Esophagus muscularis mucosa (tissue), 4 donors: ENCODE measurements around the gene CDH8. TPM values are rescaled to one million over a fixed set of nuclear protein-coding genes. Genes with fewer than 3 reads are reported as not detected.

ENCODE experiments used
- DNase-seq: peaks from one replicate; pipeline ENCODE4 v3.0.0-alpha.2; 2017; ENCODE audit errors: extremely low spot score
- H3K27ac ChIP-seq, 4 donors: fragments of 200-600 bp; sonication (generic); replicated peaks in 1 of 4; 1 replicate in 3 of 4; 2 replicates in 1 of 4; pipeline ENCODE4 v1.5.1; 2016 to 2019; ENCODE audit warnings: mild to moderate bottlenecking in 1 of 4
- H3K27me3 ChIP-seq, 4 donors: fragments of 200-600 bp; sonication (generic); one replicate each; pipeline versions ENCODE4 v1.5.1 to v1.6.0; 2016 to 2019
- H3K36me3 ChIP-seq, 4 donors: fragments of 200-600 bp; sonication (generic); one replicate each; pipeline ENCODE4 v1.5.1; 2016 to 2019
- H3K4me1 ChIP-seq, 4 donors: fragments of 200-600 bp; sonication (generic); one replicate each; pipeline ENCODE4 v1.5.1; 2016 to 2019
- H3K4me3 ChIP-seq, 4 donors: fragments of 200-600 bp; sonication (generic); 1 replicate in 2 of 4; 2 replicates in 2 of 4; pipeline ENCODE4 v1.5.1; 2016 to 2019; ENCODE audit warnings: mild to moderate bottlenecking in 4 of 4, moderate library complexity in 1 of 4
- H3K9me3 ChIP-seq, 4 donors: fragments of 200-600 bp; sonication (generic); 1 replicate in 3 of 4; 2 replicates in 1 of 4; pipeline ENCODE4 v1.5.1; 2016 to 2019
- EP300 ChIP-seq: sonication (generic); formaldehyde crosslinking; IDR thresholded peaks from one replicate; pipeline ENCODE4 v1.6.1; 2017; ENCODE audit warnings: antibody characterized with exemption
- POLR2A ChIP-seq: fragments of 450-650 bp; IDR thresholded peaks from one replicate; pipeline ENCODE4 v1.6.1; 2017; ENCODE audit warnings: antibody characterized with exemption, moderate library complexity, mild to moderate bottlenecking, low read depth
- POLR2AphosphoS5 ChIP-seq, 2 donors: sonication (generic); formaldehyde crosslinking; IDR thresholded peaks; one replicate each; pipeline ENCODE4 v1.6.1; 2017; ENCODE audit warnings: antibody characterized with exemption in 2 of 2
- WGBS: methylation state at CpG from one replicate; pipeline ENCODE4 v1.1.5; 2018; 5-methylcytosine and 5-hydroxymethylcytosine counted together
- intact Hi-C: fragments of 100-400 bp; cut with DNase I; formaldehyde crosslinking; loops from one replicate; pipeline ENCODE4 v1.15.1; 2023
- total RNA-seq, 4 donors: library from RNA; depleted of rRNA; stranded (reverse); fragments of >200 nt; gene quantifications; one replicate each; pipeline versions ENCODE4 v1.1.0 to v1.2.1, GENCODE V29; 2016
- TF ChIP-seq, protein P1 (sequence below), 3 experiments: fragments of 200-600 bp in 2 of 3; fragments of 450-650 bp in 1 of 3; sonication (generic) in 2 of 3; IDR thresholded peaks; one replicate each; pipeline ENCODE4 v1.5.1; 2017 to 2019; ENCODE audit warnings: antibody characterized with exemption in 3 of 3, mild to moderate bottlenecking in 2 of 3, moderate library complexity in 1 of 3

CDH8 gene, protein sequence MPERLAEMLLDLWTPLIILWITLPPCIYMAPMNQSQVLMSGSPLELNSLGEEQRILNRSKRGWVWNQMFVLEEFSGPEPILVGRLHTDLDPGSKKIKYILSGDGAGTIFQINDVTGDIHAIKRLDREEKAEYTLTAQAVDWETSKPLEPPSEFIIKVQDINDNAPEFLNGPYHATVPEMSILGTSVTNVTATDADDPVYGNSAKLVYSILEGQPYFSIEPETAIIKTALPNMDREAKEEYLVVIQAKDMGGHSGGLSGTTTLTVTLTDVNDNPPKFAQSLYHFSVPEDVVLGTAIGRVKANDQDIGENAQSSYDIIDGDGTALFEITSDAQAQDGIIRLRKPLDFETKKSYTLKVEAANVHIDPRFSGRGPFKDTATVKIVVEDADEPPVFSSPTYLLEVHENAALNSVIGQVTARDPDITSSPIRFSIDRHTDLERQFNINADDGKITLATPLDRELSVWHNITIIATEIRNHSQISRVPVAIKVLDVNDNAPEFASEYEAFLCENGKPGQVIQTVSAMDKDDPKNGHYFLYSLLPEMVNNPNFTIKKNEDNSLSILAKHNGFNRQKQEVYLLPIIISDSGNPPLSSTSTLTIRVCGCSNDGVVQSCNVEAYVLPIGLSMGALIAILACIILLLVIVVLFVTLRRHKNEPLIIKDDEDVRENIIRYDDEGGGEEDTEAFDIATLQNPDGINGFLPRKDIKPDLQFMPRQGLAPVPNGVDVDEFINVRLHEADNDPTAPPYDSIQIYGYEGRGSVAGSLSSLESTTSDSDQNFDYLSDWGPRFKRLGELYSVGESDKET
- 1 to 10 TPM in 3 of 4 donors, under 1 TPM in 1; 0.42 to 3.6 (median 1.9) TPM for total RNA-seq

DNA sequence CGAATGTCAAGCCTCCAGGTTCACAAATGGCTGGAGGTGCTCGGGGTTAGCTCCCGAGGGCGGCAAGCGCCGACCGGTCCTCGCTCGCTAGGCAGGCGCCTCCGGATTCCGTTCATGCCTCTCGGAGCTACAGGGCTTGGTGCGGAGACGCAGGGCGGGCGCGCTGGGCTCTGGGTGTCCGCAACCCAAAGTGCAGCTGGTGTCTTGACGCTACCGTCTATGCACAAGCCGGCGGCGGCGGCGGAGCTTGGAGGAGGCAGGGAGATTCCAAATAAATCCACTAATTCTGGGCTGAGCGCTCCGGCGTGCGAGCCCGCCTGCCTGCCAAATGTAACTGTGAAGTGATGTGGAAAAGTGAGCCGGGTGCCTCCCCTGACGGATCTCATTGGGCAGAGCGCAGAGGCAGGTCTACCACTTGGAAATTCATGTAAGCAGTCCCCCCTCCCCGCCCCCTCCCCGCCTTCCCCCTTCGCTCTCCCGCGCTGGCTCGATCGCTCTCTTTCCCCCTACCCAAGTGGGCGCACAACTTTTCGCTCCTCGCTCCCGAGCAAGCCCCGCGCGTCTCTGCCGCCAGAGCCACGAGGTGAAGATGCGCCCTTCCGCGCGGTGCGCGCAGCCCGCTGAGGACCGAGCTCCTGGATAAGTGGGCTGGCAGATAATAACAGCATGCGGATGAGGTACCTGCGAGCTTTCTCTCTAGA is at the start of gene CDH8:
CDH8 (minus strand) TSS at position 338 of the 701 bp plus-strand sequence. CDS start 15,035 bp downstream, outside the sequence.
- no peak within 1 kb of the TSS for H3K27ac ChIP-seq
- TF ChIP-seq, protein P1, sequence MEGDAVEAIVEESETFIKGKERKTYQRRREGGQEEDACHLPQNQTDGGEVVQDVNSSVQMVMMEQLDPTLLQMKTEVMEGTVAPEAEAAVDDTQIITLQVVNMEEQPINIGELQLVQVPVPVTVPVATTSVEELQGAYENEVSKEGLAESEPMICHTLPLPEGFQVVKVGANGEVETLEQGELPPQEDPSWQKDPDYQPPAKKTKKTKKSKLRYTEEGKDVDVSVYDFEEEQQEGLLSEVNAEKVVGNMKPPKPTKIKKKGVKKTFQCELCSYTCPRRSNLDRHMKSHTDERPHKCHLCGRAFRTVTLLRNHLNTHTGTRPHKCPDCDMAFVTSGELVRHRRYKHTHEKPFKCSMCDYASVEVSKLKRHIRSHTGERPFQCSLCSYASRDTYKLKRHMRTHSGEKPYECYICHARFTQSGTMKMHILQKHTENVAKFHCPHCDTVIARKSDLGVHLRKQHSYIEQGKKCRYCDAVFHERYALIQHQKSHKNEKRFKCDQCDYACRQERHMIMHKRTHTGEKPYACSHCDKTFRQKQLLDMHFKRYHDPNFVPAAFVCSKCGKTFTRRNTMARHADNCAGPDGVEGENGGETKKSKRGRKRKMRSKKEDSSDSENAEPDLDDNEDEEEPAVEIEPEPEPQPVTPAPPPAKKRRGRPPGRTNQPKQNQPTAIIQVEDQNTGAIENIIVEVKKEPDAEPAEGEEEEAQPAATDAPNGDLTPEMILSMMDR (IDR thresholded peaks at IDR 0.05): no peak
- TF ChIP-seq POLR2AphosphoS5 (IDR thresholded peaks at IDR 0.05) (no peak), POLR2A (no peak), EP300 (no peak)
- no peak for DNase-seq
- H3K9me3 ChIP-seq: no peaks in the 10 kb centered on the region
- peaks cover 6 to 28% (median 26%) of the 10 kb centered on the region in 4 donors for H3K4me1 ChIP-seq
- peaks cover 0 to 57% (median 4%) of the 10 kb centered on the region in 4 donors for H3K27me3 ChIP-seq
- H3K4me3 ChIP-seq: peak within 1 kb of the TSS; percentile 43 to 47 (median 44)
- intact Hi-C loops: no loop called here
- 2% methylated on average over 15 of the region's 60 CpGs for WGBS
- H3K36me3 ChIP-seq: no peaks in the 10 kb centered on the region

DNA sequence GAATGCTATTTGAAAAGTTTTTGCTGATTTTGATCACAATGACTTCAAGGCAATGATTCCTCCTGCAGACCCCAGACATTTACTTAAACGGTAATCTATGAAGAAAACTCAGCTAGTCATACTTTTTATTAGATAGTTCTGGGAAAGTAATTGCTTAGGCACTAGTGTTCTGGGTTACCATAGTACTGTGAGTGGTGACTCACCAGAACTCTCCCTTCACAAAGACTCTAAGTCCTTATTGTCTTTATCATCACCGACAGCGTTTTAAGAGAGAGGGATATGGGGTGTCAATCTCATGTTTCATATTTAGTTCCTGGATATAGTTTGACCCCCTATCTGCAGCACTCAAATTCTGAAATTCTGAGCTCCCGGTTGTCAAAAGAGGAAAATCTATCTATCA is 43.0 kb upstream of the CDH8 start:
- no peaks in the 10 kb centered on the region for H3K4me1 ChIP-seq
- H3K4me3 ChIP-seq: no peak overlapping the region
- TF ChIP-seq EP300 (no peak), POLR2AphosphoS5 (IDR thresholded peaks at IDR 0.05) (no peak), POLR2A (no peak)
- TF ChIP-seq, protein P1 (IDR thresholded peaks at IDR 0.05): no peak
- intact Hi-C loops: no loop called here
- no peaks in the 10 kb centered on the region for H3K36me3 ChIP-seq
- WGBS: 84% methylated on average over 4 of the region's 4 CpGs
- no peaks in the 10 kb centered on the region for H3K27me3 ChIP-seq
- no peak for DNase-seq
- no peak overlapping the region for H3K27ac ChIP-seq
- peaks cover 0 to 7% (median 0%) of the 10 kb centered on the region in 4 donors for H3K9me3 ChIP-seq

DNA sequence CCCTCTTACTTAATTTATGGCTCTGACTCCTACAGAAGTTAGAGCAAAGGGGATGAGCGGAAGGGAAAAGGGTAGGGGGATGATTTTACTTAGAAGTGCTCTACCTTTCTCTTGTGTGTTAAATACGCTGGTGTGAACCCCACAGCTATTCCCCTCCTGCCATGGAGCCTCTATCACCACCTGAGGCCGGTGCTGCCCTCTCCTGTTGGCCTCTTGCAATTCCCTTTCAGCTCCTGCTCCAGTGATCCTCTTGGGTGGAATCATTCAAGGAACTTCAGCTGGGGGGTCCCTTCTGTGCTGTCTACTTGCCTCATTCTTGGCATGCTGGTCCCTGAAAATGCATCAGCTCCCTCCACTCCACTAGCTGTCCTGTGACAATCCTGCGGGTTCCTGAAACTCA is 41.8 kb upstream of the CDH8 start:
- 67% methylated on average over 4 of the region's 4 CpGs for WGBS
- H3K4me1 ChIP-seq: no peaks in the 10 kb centered on the region
- intact Hi-C loops: no loop called here
- no peak overlapping the region for H3K27ac ChIP-seq
- no peaks in the 10 kb centered on the region for H3K27me3 ChIP-seq
- no peak for DNase-seq
- no peak overlapping the region for H3K4me3 ChIP-seq
- no peaks in the 10 kb centered on the region for H3K36me3 ChIP-seq
- H3K9me3 ChIP-seq: peaks cover 0 to 7% (median 0%) of the 10 kb centered on the region in 4 donors
- no peak for TF ChIP-seq POLR2A

DNA sequence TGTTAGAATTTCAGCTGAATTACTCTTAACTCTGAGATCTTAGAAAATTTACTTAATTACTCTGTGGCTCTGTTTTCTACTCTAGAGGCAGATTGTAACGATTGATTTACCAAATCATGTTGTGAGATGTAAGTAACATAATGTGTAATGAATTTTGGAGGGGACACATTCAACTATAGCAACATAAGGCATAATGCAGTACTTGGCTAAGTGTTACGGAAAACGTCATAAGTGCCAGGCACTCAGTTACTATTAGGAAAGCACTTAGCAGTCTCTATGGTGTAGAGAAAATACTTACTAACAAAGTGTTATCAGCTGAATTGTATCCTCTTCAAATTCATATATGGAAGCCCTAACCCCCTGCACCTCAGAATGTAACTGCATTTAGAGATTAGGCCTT is 40.6 kb upstream of the CDH8 start:
- Histone ChIP-seq H3K36me3 (no peaks in the 10 kb centered on the region), H3K9me3 (peaks cover 0 to 7% (median 0%) of the 10 kb centered on the region in 4 donors), H3K4me1 (no peaks in the 10 kb centered on the region), H3K4me3 (no peak overlapping the region), H3K27me3 (no peaks in the 10 kb centered on the region), H3K27ac (no peak overlapping the region)
- DNase-seq: no peak
- no peak for TF ChIP-seq EP300
- TF ChIP-seq, protein P1 (IDR thresholded peaks at IDR 0.05): no peak
- no peak for TF ChIP-seq POLR2AphosphoS5 (IDR thresholded peaks at IDR 0.05)
- no peak for TF ChIP-seq POLR2A
- intact Hi-C loops: no loop called here
- 86% methylated on average over 3 of the region's 3 CpGs for WGBS
